HG02970 (cell line): ENCODE data around the gene TBC1D30.
"Not testable (repeated sequence)": the region's sequence is repeated elsewhere in the genome, so short reads cannot be mapped to it uniquely, and the experiment has no call there.

Experiments used
- ATAC-seq: cut with Tn5 transposase; IDR thresholded peaks from one replicate; pipeline ENCODE4 v1.9.1; 2021; ENCODE audit warnings: mild to moderate bottlenecking, moderate library complexity, moderate number of reproducible peaks; ENCODE audit not compliant: unreplicated experiment, low FRiP score

Gene TBC1D30

DNA sequence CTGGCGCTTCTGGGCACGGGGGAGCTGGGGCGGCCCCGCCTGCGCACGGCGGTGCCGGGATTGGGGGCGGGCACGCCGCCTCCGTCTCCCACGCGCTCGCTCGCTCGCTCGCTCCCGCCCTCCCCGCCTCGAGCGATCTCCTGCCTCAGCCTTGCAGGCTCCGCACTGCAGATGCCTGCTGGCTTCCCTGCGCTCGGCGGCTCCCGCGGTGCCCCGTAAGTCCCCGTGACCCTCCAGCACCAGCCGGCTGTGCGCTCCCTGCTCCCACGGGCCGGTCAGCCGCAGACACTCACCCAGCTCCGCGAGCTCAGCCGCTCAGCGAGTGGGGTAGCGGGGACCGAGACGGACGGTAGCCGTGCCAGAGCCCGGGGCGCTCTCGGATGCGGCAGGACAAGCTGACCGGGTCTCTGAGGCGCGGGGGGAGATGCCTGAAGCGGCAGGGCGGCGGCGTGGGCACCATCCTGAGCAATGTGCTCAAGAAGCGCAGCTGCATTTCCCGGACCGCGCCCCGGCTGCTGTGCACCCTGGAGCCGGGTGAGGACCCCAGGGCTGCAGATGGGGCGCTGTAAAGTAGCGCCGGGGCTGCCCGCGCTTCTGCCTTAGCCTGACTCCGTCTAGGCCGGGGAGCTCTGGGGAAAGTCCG, at the start of gene TBC1D30:
TSS of gene TBC1D30 (plus strand) at position 148 of the 643 bp plus-strand sequence. CDS start at position 381, 233 bp downstream.
- ATAC-seq = no peak

DNA sequence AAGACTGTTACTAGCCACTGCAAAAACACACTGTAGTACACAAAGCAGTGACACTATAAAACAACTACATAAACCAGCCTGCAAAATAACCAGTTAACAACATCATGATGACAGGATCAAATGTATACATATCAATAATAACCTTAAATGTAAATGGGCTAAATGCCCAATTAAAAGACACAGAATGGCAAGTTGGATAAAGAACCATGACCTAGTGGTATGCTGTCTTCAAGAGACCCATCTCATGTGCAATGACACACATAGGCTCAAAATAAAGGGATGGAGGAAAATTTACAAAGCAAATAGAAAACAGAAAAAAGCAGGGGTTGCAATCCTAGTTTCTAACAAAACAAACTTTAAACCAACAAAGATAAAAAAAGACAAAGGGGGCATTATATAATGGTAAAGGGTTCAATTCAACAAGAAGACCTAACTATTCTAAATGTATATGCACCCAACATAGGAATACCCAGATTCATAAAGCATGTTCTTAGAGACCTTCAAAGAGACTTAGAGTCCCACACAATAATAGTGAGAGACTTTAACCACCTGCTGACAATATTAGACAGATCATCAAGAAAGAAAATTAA, 49.2 kb upstream of the TBC1D30 start:
- not testable (repeated sequence) for ATAC-seq

- ATAC-seq = no peak
Measured at GRCh38 chr12:64779354-64779974, 45.0 kb upstream of the TBC1D30 start.

DNA sequence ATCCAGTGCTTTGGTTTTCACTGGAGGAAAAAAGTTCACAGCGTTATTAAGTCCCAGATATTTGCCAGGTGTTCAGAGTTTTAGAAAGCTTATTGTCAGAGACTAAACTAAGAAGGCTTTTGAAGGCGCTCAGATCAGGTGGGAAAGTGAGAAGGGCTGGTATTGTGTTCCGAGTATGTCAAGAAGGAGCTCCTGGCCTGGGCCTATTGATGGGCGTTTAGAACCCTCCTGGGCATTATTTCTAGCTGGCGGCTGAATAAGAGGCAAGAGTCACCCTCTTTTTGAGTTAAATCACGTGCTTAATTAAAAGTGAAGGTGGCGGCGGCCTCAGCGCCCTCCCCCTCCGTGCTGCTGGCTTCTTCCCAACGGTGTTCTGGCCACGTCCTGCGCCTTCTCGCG, 44.3 kb upstream of the TBC1D30 start:
- ATAC-seq = no peak

GRCh38 chr12:64780531-64781279, 43.7 kb upstream of the TBC1D30 start:
- no peak for ATAC-seq

GRCh38 chr12:64781280-64782190, 42.9 kb upstream of the TBC1D30 start:
- no peak for ATAC-seq

DNA sequence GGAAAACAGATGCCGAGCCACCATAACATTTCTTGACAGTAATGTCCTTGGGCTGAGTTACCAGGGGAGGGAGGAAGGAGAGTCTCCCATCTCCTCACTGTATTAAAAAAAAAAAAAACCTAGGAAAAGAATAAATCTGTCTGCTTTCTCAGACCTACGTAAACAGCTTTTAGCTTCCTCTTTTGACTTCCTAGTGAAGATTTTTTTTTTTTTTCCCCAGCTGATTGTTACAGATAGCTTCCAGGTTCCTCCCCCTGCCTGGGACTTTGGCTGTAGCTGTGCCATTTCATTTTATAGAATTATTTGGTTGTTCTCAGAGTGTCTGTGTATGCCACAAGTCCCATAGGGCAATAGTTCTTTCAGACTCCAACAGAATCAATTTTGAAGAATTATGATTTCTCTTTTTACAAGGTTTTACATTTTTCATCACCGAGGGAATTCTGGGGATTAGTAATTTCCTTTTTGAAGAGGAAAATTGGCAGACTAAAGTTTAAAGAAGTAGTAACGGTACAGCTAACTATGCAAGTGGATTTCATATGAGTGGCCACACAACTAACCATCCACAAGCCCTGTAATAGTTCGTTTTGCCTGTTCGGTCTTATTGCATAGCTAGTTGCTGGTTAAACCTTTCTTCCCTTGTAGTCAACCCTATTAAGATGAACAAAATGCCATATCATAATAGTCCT, 42.1 kb upstream of the TBC1D30 start:
- no peak for ATAC-seq

DNA sequence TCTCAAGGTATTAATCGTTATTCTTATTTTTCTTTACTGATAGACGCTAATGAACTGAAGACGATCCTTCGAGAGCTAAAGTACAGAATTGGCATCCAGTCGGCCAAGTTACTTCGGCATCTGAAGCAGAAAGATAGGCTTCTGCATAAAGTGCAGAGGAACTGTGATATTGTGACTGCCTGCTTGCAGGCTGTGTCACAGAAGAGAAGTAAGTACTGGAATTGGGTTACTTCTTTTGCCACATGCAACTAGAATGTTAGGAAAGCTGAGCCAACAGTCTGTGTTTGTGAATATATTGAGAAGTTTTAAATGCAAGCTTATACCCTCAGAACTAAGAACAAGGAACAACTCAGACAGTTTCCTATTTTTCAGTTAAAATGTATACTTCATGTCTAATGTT, 38.6 kb upstream of the TBC1D30 start:
- no peak for ATAC-seq

- ATAC-seq = no peak
Measured at GRCh38 chr12:64790166-64790565, 34.3 kb upstream of the TBC1D30 start.

DNA sequence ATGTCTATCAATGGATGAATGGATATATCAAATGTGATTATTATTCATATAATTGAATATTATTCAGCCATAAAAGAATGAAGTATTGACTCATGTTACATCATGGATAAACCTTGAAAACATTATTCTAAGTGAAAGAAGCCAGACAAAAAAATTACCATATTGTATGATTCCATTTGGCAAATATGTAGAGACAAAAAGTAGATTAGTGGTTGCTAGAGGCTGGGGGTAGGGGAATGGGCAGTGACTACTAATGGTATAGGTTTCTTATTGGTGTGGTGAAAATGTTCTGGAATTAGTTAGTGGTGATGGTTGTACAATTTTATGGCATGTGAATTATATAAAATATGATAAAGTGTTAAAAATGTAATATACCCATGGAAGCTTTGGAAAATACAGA, 33.4 kb upstream of the TBC1D30 start:
- ATAC-seq = no peak

GRCh38 chr12:64792128-64792527, 32.3 kb upstream of the TBC1D30 start:
- no peak for ATAC-seq

- ATAC-seq = no peak
Measured at GRCh38 chr12:64793610-64794009, 30.8 kb upstream of the TBC1D30 start.

- ATAC-seq = no peak
Measured at GRCh38 chr12:64794305-64794704, 30.1 kb upstream of the TBC1D30 start.

DNA sequence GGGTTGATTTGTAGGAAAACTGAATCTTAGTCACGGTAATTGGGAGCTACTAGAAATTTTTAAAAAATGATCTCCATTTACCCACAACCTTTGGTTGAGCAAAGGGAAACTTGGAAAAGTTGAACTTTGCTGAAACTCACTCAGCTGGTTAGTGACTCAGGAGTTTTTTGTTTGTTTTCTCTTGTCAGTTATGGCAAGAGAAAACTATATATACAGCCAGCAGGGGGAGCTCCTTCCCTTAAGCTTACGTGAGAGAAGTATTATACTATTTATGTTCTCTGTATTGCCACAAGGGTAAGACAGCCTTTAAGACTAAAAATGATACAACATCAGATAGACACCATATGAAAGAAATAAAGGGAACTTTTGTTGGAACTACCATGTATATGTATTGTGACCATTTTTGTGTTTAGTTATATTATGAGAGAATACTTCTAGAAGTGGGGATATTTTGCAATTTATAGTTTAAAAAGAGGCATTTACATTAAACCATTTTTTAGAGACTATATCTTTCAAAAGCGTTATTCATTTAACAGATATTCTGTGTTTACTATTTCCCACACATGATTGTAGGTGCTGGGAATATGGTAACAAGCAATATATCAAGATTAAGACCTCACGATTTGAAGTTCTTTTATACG, 28.1 kb upstream of the TBC1D30 start:
- no peak for ATAC-seq

DNA sequence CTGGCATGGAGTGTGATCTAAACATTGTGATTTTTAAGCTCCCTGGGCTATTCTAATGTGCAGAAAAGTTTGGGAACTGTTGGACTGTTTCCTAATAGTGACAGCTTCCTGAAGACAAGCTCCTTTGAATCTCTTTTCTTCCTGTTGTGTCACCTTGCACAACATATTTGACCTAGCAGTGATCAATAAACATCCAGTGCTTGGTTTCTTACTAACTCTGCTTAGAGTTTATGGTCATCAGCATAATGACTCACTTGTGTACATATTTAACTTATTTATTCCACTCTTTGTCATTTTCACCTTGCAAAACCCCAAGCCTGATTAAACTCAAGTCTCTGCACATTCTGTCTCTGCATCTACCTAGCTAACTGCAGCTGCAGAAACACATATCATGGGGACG, 27.3 kb upstream of the TBC1D30 start:
- no peak for ATAC-seq

GRCh38 chr12:64798165-64798564, 26.3 kb upstream of the TBC1D30 start:
- no peak for ATAC-seq

- no peak for ATAC-seq
Measured at GRCh38 chr12:64800640-64801039, 23.8 kb upstream of the TBC1D30 start.

GRCh38 chr12:64801381-64801780, 23.1 kb upstream of the TBC1D30 start:
- ATAC-seq = no peak

DNA sequence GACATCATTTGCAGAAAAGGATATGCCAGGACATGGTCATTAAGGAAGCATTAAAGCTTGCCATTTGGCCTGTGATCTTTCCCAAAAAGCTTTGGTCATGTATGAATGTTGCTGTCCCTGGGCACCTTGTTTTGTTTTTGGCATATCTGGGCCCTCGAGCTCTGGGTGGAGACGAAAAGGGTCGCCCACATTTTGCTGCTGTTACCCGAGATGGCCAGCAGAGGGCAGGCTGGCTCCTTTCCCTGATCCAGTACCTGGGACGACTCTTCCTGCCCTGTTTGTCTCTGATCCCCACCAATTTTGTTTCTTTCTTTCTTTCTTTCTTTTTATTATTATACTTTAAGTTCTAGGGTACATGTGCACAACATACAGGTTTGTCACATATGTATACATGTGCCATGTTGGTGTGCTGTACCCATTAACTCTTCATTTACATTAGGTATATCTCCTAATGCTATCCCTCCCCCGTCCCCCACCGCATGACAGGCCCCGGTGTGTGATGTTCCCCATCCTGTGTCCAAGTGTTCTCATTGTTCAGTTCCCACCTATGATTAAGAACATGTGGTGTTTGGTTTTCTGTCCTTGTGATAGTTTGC, 22.2 kb upstream of the TBC1D30 start:
- not testable (repeated sequence) for ATAC-seq
